GM18867 (cell line): Measurements from ENCODE around the gene PHC2.

Experiments
- ATAC-seq: cut with Tn5 transposase; IDR thresholded peaks from one replicate; pipeline ENCODE4 v1.9.1; 2021; ENCODE audit warnings: mild to moderate bottlenecking, moderate library complexity; ENCODE audit not compliant: unreplicated experiment

Gene PHC2

DNA sequence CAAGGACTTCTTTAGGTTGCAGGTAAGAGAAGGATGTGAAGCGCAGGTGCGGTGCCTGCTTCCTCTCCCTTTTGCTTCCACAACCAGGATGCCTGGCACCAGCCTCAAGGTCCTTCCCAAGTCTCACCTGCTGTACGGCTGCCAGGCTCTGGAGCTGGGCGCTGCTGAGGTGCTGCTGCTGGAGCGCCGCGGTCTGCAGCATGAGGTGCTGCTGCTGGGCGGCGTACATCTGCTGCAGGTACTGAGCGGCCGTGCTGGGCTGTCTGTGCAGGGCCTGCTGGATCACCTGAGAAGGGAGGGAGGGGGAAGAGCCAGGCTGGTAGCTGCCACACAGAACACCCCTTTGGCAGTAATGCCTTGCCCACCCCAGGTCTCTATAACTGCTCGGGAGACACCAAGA, 58.7 kb downstream of the PHC2 start:
- ATAC-seq, result no peak

GRCh38 chr1:33371334-33371733, 59.6 kb downstream of the PHC2 start:
- ATAC-seq, result no peak

GRCh38 chr1:33370827-33371226, 60.1 kb downstream of the PHC2 start:
- ATAC-seq, result no peak

- ATAC-seq, result no peak
Measured at GRCh38 chr1:33370301-33370700, 60.6 kb downstream of the PHC2 start.

DNA sequence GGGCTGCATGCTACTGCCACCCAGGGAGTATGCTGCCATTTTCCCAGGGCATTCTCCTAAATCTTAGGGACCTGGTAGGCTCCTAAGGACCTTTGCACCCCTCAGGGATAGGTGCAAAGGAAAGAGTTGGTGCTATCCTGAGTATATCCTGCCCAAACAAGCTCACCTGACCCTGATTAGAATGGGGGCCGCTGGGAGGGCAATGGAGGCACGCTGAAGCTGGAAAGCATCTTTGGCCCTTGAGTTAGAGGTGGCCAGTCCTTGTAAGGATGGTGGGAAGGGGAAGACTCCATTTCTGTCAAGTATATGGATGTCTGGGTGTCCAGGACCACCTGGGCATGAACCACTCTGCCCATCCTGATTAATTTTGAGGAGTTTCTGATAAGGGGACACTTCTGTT, 61.1 kb downstream of the PHC2 start:
- ATAC-seq, result no peak

DNA sequence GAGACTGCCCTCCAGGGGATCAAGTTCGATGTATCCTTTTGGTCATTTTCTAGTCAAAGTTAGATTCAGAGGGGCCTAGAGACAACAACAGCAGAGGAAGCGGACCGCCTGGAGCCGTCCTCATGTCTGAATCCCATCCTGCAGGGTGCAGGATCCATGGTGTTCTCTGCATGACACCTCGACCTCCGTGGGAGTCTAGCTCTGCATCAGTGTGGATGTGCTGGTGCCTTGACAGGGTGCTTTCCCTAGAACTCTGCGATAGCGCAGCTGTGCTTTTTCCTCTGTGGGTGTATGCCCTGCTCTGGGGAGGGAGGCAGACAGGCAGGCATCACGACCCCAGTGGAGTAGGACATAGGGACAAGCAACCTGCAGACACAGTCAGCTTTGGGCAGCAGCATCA, 61.8 kb downstream of the PHC2 start:
- ATAC-seq, result no peak

GRCh38 chr1:33368431-33368830, 62.5 kb downstream of the PHC2 start:
- no peak for ATAC-seq

DNA sequence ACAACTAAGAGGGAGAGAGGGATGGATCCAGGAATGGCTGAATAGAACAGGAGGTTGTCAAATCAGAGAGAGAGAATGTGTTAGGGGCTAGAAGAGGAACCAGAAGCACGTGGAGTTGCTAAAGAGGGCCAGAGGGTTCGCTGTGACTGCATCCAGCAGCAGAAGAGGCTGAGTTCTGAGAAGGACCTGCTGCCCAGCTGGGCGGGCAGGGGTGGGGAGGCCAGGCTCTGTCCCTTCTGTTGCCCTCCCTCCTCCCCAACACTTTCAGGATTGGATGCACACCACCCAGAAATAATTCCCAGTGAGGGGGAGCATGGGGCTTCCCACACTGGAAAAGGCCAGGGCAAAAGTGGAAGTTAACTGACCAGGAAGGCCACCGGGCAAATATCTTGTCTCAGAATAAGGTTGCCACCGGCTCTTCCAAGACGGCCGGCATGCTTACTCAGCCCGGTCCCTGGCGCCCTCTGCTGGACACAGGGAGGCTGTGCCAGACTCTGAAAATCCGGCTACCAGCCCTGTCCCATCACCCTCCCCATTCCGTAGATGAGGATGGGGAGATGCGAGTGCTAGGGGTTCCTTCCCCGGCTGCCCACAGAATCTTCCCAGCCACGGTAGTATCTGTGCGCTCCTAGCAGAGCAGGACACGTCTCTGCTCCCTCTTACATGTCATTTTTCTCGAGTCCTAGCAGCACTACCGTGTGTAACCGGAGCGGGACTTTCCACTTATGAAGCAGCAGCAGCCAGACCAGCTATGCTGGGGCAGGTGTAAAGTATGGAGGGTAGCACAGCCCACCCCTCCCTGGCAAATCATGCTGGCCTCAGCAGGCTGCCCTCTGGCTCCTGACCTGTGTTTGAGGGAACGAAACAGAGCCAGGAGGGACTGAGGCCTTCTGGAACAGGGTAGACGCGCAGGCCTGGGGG, 63.1 kb downstream of the PHC2 start:
- ATAC-seq, result peak; percentile 45

GRCh38 chr1:33366762-33367484, 64.0 kb downstream of the PHC2 start:
- ATAC-seq, result no peak

- ATAC-seq, result no peak
Measured at GRCh38 chr1:33365560-33365997, 65.3 kb downstream of the PHC2 start.

DNA sequence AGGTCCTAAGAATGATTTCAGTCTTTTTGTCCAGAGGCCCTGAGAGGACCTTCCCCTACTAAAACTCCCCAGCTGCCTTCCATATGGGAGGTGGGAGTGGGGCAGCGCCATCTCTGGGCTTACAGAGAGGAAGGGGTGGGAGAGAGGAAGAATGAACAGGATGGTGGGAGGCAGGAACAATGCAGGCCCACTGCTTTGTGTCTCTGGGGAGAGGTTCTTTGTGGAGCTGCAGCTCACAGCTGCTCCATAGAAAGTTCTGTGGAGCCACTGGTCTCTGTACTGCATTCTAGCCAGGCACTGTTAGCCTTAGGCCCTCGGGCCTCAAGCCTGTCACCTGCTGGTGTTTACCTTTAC, 66.4 kb downstream of the PHC2 start:
- ATAC-seq, result no peak

DNA sequence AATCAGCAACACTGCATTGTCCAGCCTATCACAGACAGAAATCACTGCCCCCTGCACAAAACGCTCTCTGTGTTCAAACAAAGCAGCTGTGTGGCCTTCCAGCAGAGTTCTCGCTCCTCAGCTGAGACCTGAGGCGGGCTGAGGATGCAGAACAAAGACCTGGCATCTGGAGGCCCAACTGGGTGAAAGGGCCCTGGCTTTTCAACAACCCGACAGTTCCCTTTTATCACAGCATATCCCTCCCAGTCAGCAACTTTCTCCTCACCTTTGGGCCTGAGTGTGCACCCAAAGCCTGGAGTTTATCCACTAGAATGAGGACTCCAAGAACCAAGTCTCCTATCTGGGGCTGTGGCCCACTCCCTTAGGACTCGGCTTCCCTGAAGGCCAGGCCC, 67.4 kb downstream of the PHC2 start:
- no peak for ATAC-seq

DNA sequence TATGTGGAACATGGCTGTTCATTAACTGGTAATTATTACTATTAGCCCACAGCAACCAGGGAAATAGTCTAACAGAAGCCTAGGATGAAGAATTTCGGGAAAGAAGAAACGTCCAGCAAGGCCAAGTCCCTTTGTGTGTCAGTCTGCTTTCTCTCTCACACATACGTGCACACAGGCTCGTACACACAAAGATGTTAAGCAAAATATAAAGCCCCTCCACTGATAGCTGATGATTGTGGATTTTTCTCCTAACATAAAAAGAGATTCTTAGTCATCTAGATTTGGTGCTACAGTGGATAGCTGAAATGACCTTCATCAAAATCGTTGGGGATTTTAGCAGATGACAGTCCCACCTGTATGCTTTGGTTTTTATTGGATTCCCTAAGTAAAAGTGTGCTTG, 67.9 kb downstream of the PHC2 start:
- no peak for ATAC-seq

DNA sequence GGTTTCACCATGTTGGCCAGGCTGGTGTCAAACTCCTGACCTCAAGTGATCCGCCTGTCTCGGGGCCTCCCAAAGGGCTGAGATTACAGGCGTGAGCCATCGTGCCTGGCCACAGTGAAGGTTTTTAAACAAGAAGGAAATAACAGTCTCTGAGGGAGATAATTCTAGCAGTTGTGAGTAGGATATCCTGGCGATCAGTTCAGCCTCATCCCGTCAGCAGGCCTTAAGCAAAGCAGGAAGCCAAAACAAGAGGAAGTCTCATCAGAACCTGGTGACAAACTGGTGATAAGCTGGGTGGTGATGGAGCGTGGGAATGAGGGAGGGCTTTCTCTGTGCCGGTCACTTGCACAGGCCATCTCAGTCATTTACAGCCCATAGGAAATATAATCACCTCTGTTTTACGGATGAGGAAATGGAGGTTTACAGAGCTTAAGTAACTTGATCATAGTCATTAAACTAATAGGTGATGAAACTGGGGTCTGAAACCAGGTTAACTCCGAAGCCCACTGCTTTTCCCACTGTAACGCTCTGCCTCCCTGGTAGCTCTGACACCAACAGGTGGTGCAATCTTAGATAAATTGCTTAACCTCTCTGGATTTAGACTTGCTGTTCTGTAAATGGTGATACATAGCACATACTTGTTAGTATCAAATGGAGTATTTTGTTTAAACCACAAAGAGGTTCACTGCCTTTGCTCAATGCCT, 69.2 kb downstream of the PHC2 start:
- no peak for ATAC-seq

- no peak for ATAC-seq
Measured at GRCh38 chr1:33360367-33360766, 70.5 kb downstream of the PHC2 start.

- no peak for ATAC-seq
Measured at GRCh38 chr1:33359931-33360330, 71.0 kb downstream of the PHC2 start.

DNA sequence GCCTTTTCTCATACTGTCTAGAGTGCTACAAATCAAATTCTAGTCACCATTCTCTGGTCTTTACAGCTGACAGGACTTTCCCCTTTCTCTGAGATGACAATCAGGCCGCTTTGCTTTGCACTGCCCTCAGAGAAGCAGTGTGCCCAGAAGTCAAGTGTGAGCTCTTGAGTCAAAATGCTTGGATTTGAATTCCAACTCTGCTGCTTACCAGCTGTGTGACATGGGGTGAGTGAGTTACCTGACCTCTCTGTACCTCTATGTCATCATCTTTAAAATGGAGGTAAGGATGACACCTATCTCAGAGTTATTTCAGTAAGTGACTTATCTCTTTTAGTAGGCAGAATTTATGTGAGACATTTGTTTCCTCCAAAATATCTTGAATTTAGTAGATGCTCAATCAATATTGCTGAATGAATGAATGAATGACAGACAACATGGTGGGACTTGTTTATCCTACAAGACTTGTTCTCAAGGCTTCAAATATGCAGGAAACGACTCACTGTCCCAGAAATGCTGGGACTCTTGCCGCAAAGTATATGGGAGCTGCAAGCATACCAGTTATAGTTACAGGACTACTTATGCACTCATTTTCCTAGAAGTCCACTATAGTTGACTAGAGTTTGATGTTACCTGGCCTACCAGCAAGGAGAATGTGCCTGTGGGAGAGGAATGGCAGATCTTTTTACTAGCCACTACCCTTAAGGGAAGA, 71.9 kb downstream of the PHC2 start:
- ATAC-seq, result no peak

- no peak for ATAC-seq
Measured at GRCh38 chr1:33358114-33358794, 72.6 kb downstream of the PHC2 start.

GRCh38 chr1:33357099-33357498, 73.8 kb downstream of the PHC2 start:
- no peak for ATAC-seq

DNA sequence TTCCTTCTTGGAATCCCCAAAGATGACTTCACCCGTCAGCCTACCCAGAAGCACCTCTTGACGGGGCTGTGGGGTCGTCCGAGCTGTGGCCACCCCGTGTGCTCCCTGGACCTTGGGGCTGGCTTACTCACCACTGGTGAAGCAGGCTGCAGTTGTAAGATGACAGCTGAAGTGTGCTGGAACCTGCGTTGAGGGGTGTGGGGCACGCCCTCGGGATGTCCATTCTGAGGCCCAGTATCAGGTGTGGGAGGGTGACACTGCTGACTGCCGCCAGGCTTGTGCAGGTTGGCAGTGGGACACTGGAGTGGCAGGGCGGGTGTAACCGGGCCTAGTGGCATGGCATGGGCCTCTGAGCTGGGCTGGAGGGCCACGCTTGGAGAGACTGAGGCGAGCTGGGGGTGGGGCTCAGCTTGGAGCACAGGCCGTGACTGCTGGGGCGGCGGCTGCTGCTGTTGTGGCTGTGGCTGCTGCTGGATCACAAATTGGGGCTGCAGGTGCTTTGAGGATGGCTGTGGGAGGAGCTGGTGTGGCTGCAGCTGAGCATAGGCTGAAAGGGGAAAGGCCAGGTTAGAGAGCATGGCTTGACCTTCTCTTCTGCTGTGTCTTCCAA, 76.1 kb downstream of the PHC2 start:
- no peak for ATAC-seq
